Activated CD4-positive, alpha-beta T cell treated with anti-CD3 and anti-CD28 coated beads, Interleukin-2, amount 50 U/mL, for 16 hours (primary cell): ENCODE results near the gene ARHGAP25.
A peak's percentile ranks its signal among the peaks of the same experiment; 100 is the strongest.

Source experiments
- DNase-seq: peaks from one replicate; pipeline ENCODE4 v3.0.0-alpha.2; 2020

ARHGAP25 gene

DNA sequence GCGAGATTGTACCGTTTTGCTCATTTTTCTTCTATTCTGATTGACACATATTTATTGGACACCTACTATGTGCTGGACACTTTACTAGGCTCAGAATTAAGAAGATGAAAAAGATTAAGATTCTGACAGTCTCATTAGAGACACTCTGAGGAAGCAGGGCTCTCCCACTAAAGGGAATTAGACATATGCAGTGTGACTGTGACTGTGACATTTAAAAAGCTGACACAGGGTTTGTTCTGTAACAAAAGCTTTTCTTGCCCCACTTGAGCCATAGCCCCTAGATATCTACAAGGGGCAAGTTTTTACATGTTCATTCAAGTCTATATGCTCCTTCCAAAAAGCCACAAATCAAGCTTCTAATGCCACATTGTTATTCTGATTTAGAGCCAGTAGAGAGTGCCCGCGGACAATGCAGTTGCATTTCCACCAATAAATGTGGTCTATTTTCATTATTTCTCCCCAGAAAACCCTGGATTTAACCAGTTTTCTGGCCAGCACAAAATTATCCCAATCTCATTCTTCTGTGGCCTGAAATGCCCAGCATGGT is 9.8 kb downstream of the ARHGAP25 start:
- no peak for DNase-seq

GRCh38 chr2:68745006-68745405 is 10.4 kb downstream of the ARHGAP25 start:
- DNase-seq, result peak; percentile 87

GRCh38 chr2:68746408-68746807 is 11.8 kb downstream of the ARHGAP25 start:
- DNase-seq, result no peak

DNA sequence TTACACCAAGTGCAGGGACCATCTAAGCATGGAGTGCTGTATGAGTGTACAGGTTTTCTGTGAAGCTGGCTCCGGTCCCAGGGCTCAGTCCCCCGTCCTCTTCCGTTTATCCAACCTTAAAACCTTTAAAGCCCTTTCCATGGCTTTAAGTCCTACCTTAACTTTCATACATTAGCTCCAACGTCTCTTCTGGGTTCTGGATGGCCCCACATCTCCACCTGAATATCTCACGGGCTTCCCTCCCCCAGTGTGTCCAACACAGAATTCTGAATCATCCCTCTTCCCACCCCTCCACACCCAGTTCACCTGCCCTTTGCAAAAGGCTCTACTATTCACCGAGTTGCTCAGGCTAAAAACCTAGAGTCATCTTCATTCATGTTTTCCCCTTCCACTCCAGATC is 12.8 kb downstream of the ARHGAP25 start:
- DNase-seq, result no peak

- no peak for DNase-seq
Measured at GRCh38 chr2:68747900-68748299, 13.3 kb downstream of the ARHGAP25 start.

DNA sequence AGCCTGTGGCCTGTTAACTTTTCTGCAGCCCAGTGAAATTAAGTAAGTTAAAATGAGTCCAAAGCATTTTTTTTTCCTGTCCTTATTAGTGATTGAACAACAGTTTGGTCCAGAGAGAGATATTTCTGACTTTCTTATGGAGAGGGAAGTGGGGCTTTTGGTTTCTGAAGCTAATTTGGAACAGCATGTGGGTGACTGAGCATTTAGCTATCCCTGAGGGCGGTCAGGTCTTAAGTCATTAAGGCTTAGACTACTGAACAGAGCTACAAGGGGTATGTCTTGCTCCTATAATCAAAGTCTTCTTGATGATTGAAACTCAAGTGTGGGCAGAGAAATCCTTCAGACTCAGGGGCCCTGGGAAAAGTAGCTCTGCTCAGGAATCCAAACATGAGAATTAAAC is 14.0 kb downstream of the ARHGAP25 start:
- DNase-seq, result no peak

DNA sequence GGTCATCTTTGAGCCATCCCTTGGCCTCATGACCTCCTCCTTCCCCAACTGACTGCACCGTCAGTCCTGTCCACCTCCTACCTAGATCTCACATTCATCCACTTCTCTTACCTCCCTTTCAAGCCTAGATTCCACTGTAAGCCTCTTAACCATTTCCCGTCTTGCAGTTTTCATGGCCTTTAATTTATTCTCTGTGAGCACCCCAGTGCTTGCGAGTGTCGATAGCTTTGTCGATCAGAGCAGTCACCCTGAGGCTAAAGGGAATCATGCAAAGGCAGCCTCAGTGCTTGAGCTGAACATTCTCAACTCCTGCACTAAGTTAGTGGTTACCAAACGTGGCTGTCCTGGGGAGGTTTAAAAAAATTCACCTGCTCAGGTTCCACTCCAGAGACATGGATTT is 14.7 kb downstream of the ARHGAP25 start:
- DNase-seq, result no peak

- no peak for DNase-seq
Measured at GRCh38 chr2:68750592-68751396, 16.2 kb downstream of the ARHGAP25 start.

DNA sequence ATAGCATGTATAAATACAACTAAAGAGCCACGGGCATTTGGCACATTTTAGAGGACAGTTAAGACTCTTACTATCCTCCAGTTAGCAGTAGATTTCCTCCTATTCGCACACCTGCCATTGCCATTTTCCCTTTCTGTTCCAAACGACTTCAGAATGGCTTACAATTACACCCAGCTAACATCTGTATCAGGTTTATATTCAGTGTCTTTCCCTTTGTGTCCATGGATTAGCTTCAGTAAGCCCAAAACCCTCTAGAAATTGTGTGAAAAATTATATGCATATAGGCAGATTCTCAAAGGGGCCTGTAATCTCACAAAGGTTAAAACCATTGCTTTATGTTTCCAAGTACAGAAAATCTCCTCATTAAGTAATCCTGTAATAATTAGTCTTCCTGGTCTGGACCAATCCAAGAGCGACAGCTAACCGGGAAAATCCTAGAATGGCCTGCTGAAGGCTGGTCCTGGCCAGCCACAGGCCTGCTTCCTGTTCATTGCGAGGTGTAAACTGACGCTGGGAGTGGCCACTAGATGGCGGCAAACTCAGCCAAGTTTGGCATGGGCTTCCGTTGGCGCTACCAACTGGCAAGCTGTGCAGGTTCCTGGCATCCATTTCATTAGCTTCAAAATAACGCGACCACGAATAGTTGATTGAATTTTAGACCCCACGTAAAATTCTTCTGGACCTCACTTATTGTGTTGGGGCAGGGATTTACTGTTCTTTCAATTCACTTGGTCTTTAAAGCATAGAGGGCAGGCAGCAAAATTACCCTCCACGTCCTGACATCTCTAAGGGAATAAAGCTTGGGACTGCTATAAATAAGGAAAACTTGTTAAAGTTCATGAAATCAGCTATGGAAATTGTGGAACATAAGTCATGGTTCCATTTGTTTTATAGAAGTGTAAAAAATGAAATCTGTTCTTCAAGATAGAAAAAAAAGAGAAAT is 17.1 kb downstream of the ARHGAP25 start:
- DNase-seq, result peak; percentile 93

DNA sequence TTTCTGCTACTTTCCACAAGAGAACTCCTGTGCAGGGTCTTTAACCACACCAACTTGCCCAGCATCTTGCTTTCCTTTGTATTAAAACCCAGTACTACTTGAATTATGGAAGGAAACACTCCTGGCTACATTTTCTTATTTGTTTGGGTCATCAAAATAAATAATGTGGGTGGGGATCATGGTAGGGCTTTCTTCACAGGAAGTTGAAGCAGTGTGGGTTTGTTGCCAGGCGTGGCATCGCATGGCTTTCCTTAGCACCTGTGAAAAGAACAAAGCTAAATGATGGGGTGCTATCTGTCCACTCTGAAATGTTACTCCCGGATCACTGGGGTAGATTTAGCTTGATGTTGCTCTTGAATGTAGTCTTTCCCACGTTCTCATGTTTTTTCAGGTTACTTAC is 18.7 kb downstream of the ARHGAP25 start:
- DNase-seq, result no peak

GRCh38 chr2:68755071-68755470 is 20.5 kb downstream of the ARHGAP25 start:
- no peak for DNase-seq

- no peak for DNase-seq
Measured at GRCh38 chr2:68756178-68756577, 21.6 kb downstream of the ARHGAP25 start.

- DNase-seq, result no peak
Measured at GRCh38 chr2:68757081-68757480, 22.5 kb downstream of the ARHGAP25 start.

- no peak for DNase-seq
Measured at GRCh38 chr2:68762100-68762499, 27.5 kb downstream of the ARHGAP25 start.

- DNase-seq, result peak; percentile 73
Measured at GRCh38 chr2:68762665-68763064, 28.1 kb downstream of the ARHGAP25 start.

- no peak for DNase-seq
Measured at GRCh38 chr2:68764041-68764805, 29.6 kb downstream of the ARHGAP25 start.

GRCh38 chr2:68764806-68765311 is 30.2 kb downstream of the ARHGAP25 start:
- DNase-seq, result no peak

- DNase-seq, result no peak
Measured at GRCh38 chr2:68765739-68766375, 31.2 kb downstream of the ARHGAP25 start.

GRCh38 chr2:68766376-68766845 is 31.8 kb downstream of the ARHGAP25 start:
- DNase-seq, result peak; percentile 93

GRCh38 chr2:68767031-68767961 is 32.7 kb downstream of the ARHGAP25 start:
- peak; percentile 81 for DNase-seq

GRCh38 chr2:68767996-68768395 is 33.4 kb downstream of the ARHGAP25 start:
- no peak for DNase-seq
